Measurements from ENCODE around the gene TMEM185A. TPM values are rescaled to one million over a fixed set of nuclear protein-coding genes. Genes with fewer than 3 reads are reported as not detected.
"Not testable (repeated sequence)": the region's sequence is repeated elsewhere in the genome, so short reads cannot be mapped to it uniquely, and the experiment has no call there.

TMEM185A gene
- total RNA-seq, 1 experiment from 2014 or later = 15.2 TPM

- H4K20me1 ChIP-seq (ENCODE audit: insufficient read depth) = no peaks in the 10 kb centered on the region
- no peak overlapping the region for H3K27ac ChIP-seq (ENCODE audit: low read depth, low read length)
- peaks cover 24% of the 10 kb centered on the region for H3K79me2 ChIP-seq (ENCODE audit: insufficient read depth, low read length)
- no peak overlapping the region for H3K9ac ChIP-seq (ENCODE audit: low read length)
- no peak overlapping the region for H2AFZ ChIP-seq (ENCODE audit: low read depth, low read length, poor library complexity, severe bottlenecking)
- H3K4me3 ChIP-seq (replicated peaks in 1 of 2; ENCODE audit: low read depth in 1 of 2, low read length in 2 of 2) = no peak overlapping the region
- ATAC-seq = no peak
- H3K27me3 ChIP-seq (ENCODE audit: insufficient read depth, low read length) = no peaks in the 10 kb centered on the region
- CTCF ChIA-PET = no interaction called here
- H3K9me3 ChIP-seq (ENCODE audit: control insufficient read depth in 1 of 2, insufficient read depth in 1 of 2, low read depth in 1 of 2, low read length in 2 of 2) = no peaks in the 10 kb centered on the region
- no TSS peak for BruUV-seq (replicated peaks)
- no peaks in the 10 kb centered on the region; a peak in 1 of 4 replicates for H3K36me3 ChIP-seq (ENCODE audit: control insufficient read depth in 1 of 2, insufficient read depth in 2 of 2, low read length in 2 of 2)
- TF ChIP-seq TCF7L2 (IDR thresholded peaks at IDR 0.05; ENCODE audit: borderline replicate concordance, extremely low read depth, insufficient read depth, insufficient read length) = no peak
- TF ChIP-seq JUND (IDR thresholded peaks at IDR 0.05) = no peak
- no peak for TF ChIP-seq POLR2AphosphoS5 (IDR thresholded peaks at IDR 0.05; ENCODE audit: low read depth, low read length)
- TF ChIP-seq ZBTB33 (IDR thresholded peaks at IDR 0.05; ENCODE audit: extremely low read depth, insufficient replicate concordance, low read length) = no peak
- TF ChIP-seq RAD21 (IDR thresholded peaks at IDR 0.05; ENCODE audit: low read depth) = no peak
- no peak for TF ChIP-seq EGR1 (IDR thresholded peaks at IDR 0.05; ENCODE audit: low read depth)
- no peak for TF ChIP-seq EZH2phosphoT487 (IDR thresholded peaks at IDR 0.05; ENCODE audit: borderline replicate concordance)
- TF ChIP-seq SRF (IDR thresholded peaks at IDR 0.05; ENCODE audit: low read depth) = no peak
- TF ChIP-seq, protein P1, sequence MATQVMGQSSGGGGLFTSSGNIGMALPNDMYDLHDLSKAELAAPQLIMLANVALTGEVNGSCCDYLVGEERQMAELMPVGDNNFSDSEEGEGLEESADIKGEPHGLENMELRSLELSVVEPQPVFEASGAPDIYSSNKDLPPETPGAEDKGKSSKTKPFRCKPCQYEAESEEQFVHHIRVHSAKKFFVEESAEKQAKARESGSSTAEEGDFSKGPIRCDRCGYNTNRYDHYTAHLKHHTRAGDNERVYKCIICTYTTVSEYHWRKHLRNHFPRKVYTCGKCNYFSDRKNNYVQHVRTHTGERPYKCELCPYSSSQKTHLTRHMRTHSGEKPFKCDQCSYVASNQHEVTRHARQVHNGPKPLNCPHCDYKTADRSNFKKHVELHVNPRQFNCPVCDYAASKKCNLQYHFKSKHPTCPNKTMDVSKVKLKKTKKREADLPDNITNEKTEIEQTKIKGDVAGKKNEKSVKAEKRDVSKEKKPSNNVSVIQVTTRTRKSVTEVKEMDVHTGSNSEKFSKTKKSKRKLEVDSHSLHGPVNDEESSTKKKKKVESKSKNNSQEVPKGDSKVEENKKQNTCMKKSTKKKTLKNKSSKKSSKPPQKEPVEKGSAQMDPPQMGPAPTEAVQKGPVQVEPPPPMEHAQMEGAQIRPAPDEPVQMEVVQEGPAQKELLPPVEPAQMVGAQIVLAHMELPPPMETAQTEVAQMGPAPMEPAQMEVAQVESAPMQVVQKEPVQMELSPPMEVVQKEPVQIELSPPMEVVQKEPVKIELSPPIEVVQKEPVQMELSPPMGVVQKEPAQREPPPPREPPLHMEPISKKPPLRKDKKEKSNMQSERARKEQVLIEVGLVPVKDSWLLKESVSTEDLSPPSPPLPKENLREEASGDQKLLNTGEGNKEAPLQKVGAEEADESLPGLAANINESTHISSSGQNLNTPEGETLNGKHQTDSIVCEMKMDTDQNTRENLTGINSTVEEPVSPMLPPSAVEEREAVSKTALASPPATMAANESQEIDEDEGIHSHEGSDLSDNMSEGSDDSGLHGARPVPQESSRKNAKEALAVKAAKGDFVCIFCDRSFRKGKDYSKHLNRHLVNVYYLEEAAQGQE (IDR thresholded peaks at IDR 0.05; ENCODE audit: low read depth) = no peak
- no peak for TF ChIP-seq CEBPB (IDR thresholded peaks at IDR 0.05; ENCODE audit: low read depth)
- no peak for TF ChIP-seq SIN3A (IDR thresholded peaks at IDR 0.05; ENCODE audit: low read depth)
- TF ChIP-seq ZFX (IDR thresholded peaks at IDR 0.05) = no peak
- TF ChIP-seq CTCF (IDR thresholded peaks at IDR 0.05 in 2 of 3, conservative IDR thresholded peaks at IDR 0.05 in 1 of 3; ENCODE audit: borderline replicate concordance in 1 of 3, insufficient read depth in 1 of 3, low read depth in 2 of 3, low read length in 2 of 3) = no peak
- peaks cover 2 to 14% of the 10 kb centered on the region in 2 experiments; a peak in 2 of 4 replicates for H3K4me1 ChIP-seq (ENCODE audit: control insufficient read depth in 1 of 2, insufficient read depth in 2 of 2, low read length in 2 of 2)
- POLR2A ChIA-PET = no interaction called here
- DNase-seq (ENCODE audit: low read depth, low spot score) = no peak
- no peak overlapping the region for H3K4me2 ChIP-seq (ENCODE audit: low read length)
- intact Hi-C loops (cut with micrococcal nuclease) = no loop called here
- H3K9me2 ChIP-seq (ENCODE audit: insufficient read depth) = no peaks in the 10 kb centered on the region
- RAD21 ChIA-PET (ENCODE audit: low non-redundant PET in 1 of 2, low total read pairs in 2 of 2, uncharacterized antibody in 2 of 2, unreplicated experiment in 2 of 2) = no interaction called here
Observed at GRCh38 chrX:149628280-149628679, 3.3 kb downstream of the TMEM185A start.

GRCh38 chrX:149626829-149627228, 4.8 kb downstream of the TMEM185A start:
- H3K4me2 ChIP-seq (ENCODE audit: low read length); H2AFZ ChIP-seq (ENCODE audit: low read depth, low read length, poor library complexity, severe bottlenecking); intact Hi-C loops (cut with micrococcal nuclease); ATAC-seq; H3K27me3 ChIP-seq (ENCODE audit: insufficient read depth, low read length); H3K36me3 ChIP-seq (ENCODE audit: control insufficient read depth in 1 of 2, insufficient read depth in 2 of 2, low read length in 2 of 2); H4K20me1 ChIP-seq (ENCODE audit: insufficient read depth); CTCF ChIA-PET; RAD21 ChIA-PET (ENCODE audit: low non-redundant PET in 1 of 2, low total read pairs in 2 of 2, uncharacterized antibody in 2 of 2, unreplicated experiment in 2 of 2); H3K9ac ChIP-seq (ENCODE audit: low read length); POLR2A ChIA-PET; H3K4me1 ChIP-seq (ENCODE audit: control insufficient read depth in 1 of 2, insufficient read depth in 2 of 2, low read length in 2 of 2); DNase-seq (ENCODE audit: low read depth, low spot score); H3K9me2 ChIP-seq (ENCODE audit: insufficient read depth); H3K9me3 ChIP-seq (ENCODE audit: control insufficient read depth in 1 of 2, insufficient read depth in 1 of 2, low read depth in 1 of 2, low read length in 2 of 2); BruUV-seq (replicated peaks); H3K4me3 ChIP-seq (replicated peaks in 1 of 2; ENCODE audit: low read depth in 1 of 2, low read length in 2 of 2); H3K27ac ChIP-seq (ENCODE audit: low read depth, low read length): not testable (repeated sequence)
- peaks cover 31% of the 10 kb centered on the region for H3K79me2 ChIP-seq (ENCODE audit: insufficient read depth, low read length)
